Mucosa of descending colon (tissue), 3 donors: Measurements from ENCODE around the gene FSTL4. TPM values are rescaled to one million over a fixed set of nuclear protein-coding genes. Genes with fewer than 3 reads are reported as not detected.

Source experiments
- ATAC-seq: fragments of 200-7000 bp; cut with Tn5 transposase; one replicate; pipeline ENCODE4 v1.9.1; 2020; ENCODE audit warnings: mild to moderate bottlenecking, moderate library complexity
- DNase-seq, 3 donors: peaks; one replicate each; pipeline ENCODE4 v3.0.0-alpha.2; 2020
- H3K36me3 ChIP-seq: fragments of 200-600 bp; one replicate; pipeline ENCODE4 v1.8.0; 2021; ENCODE audit warnings: low read depth, mild to moderate bottlenecking
- H3K4me1 ChIP-seq: fragments of 200-600 bp; one replicate; pipeline ENCODE4 v1.8.0; 2021; ENCODE audit warnings: low read depth, mild to moderate bottlenecking
- H3K4me3 ChIP-seq: fragments of 200-600 bp; one replicate; pipeline ENCODE4 v1.8.0; 2021; ENCODE audit warnings: mild to moderate bottlenecking
- H3K9me3 ChIP-seq: fragments of 200-600 bp; one replicate; pipeline ENCODE4 v1.8.0; 2021; ENCODE audit warnings: mild to moderate bottlenecking
- intact Hi-C, 2 donors: fragments of 100-400 bp; cut with DNase I in 1 of 2; cut with micrococcal nuclease in 1 of 2; formaldehyde crosslinking; loops; one replicate each; pipeline versions ENCODE4 v1.11.0 to v1.11.1; 2022; cut with DNase I, micrococcal nuclease
- total RNA-seq, 3 donors: library from RNA; stranded (reverse); fragmentation: NEBNext Ultra II Directional in 2 of 3; extraction: Animal tissue kit (Norgen Biotek cat#: 25700) in 2 of 3; gene quantifications; one replicate each; pipeline versions ENCODE4 v1.2.1 to v1.2.4, GENCODE V29; 2021 to 2023
- TF ChIP-seq, protein P1 (sequence below): fragments of 200-600 bp; IDR thresholded peaks from one replicate; pipeline ENCODE4 v1.8.0; 2022; ENCODE audit warnings: antibody characterized with exemption, mild to moderate bottlenecking
- donor health status: DM: no; HTN: no; CAD: no; lungs with moderate emphysema.
- donor health status: DM: no; HTN: no; CAD: no.
- donor health status: DM: no; HTN: yes; CAD: no.

The FSTL4 gene
- total RNA-seq, 3 donors from 2014 or later = 0.29 to 0.77 (median 0.57) TPM

GRCh38 chr5:133234911-133235310, 377.4 kb downstream of the FSTL4 start:
- Histone ChIP-seq H3K4me1 (peaks cover 14% of the 10 kb centered on the region), H3K4me3 (no peak overlapping the region), H3K9me3 (no peaks in the 10 kb centered on the region), H3K36me3 (no peaks in the 10 kb centered on the region)
- ATAC-seq (no peak), DNase-seq (no peak)
- intact Hi-C loops = no loop called here
- TF ChIP-seq, protein P1, sequence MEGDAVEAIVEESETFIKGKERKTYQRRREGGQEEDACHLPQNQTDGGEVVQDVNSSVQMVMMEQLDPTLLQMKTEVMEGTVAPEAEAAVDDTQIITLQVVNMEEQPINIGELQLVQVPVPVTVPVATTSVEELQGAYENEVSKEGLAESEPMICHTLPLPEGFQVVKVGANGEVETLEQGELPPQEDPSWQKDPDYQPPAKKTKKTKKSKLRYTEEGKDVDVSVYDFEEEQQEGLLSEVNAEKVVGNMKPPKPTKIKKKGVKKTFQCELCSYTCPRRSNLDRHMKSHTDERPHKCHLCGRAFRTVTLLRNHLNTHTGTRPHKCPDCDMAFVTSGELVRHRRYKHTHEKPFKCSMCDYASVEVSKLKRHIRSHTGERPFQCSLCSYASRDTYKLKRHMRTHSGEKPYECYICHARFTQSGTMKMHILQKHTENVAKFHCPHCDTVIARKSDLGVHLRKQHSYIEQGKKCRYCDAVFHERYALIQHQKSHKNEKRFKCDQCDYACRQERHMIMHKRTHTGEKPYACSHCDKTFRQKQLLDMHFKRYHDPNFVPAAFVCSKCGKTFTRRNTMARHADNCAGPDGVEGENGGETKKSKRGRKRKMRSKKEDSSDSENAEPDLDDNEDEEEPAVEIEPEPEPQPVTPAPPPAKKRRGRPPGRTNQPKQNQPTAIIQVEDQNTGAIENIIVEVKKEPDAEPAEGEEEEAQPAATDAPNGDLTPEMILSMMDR = no peak

DNA sequence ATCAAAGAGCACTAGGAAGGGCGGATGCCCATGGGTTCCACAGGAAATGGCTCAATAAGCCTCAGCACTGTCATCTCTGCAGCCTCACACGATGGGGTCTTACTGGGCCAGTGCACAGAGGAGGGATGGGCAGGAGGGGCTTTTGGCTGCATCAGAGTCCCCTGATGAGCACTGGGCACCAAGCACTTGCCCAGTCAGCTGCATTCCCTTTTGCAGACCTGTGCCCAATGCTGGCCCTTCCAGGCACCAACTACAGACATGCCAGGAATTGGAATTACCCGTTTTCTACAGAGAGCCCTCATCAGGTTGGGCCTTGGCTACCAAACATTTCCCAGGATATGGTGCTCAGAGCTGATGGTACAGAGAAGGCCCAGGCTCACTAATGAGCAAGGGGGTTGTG, 378.1 kb downstream of the FSTL4 start:
- no peaks in the 10 kb centered on the region for H3K36me3 ChIP-seq
- ATAC-seq (no peak), DNase-seq (no peak)
- H3K4me3 ChIP-seq = no peak overlapping the region
- H3K9me3 ChIP-seq = no peaks in the 10 kb centered on the region
- intact Hi-C loops = no loop called here
- peaks cover 14% of the 10 kb centered on the region for H3K4me1 ChIP-seq
- TF ChIP-seq, protein P1 = no peak

- no peaks in the 10 kb centered on the region for H3K36me3 ChIP-seq
- peaks cover 14% of the 10 kb centered on the region for H3K4me1 ChIP-seq
- DNase-seq = no peak
- TF ChIP-seq, protein P1 = no peak
- H3K9me3 ChIP-seq = no peaks in the 10 kb centered on the region
- intact Hi-C loops = no loop called here
- no peak overlapping the region for H3K4me3 ChIP-seq
- ATAC-seq = no peak
These were observed 378.7 kb downstream of the FSTL4 start for GRCh38 chr5:133233616-133234015.

- TF ChIP-seq, protein P1 = no peak
- Histone ChIP-seq H3K9me3 (no peaks in the 10 kb centered on the region), H3K36me3 (no peaks in the 10 kb centered on the region), H3K4me1 (peaks cover 14% of the 10 kb centered on the region), H3K4me3 (no peak overlapping the region)
- intact Hi-C loops = no loop called here
- DNase-seq (no peak), ATAC-seq (peak; percentile 6)
These were observed 379.4 kb downstream of the FSTL4 start for GRCh38 chr5:133232911-133233310.

DNA sequence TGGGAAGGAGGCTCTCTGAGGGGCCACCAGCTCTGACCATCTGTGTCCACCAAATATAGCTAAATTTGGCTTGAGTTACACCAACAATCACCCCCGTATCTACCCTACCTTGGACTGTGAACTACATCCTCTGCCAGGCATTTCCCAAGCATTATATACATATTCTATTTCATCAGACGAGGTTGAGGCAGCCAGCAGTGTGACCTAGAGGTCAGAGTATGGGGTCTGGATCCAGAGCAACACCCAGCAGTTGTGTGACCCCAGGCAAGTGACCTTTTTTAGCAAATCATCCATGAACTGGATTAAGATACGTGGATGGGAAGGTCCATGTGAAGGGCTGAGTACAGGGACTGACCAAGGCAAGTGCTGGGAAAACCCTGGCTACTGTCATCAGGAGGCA, 379.9 kb downstream of the FSTL4 start:
- TF ChIP-seq, protein P1 = no peak
- no peaks in the 10 kb centered on the region for H3K36me3 ChIP-seq
- DNase-seq (no peak), ATAC-seq (peak; percentile 9)
- H3K4me3 ChIP-seq = no peak overlapping the region
- H3K9me3 ChIP-seq = no peaks in the 10 kb centered on the region
- H3K4me1 ChIP-seq = peaks cover 16% of the 10 kb centered on the region
- intact Hi-C loops = no loop called here

DNA sequence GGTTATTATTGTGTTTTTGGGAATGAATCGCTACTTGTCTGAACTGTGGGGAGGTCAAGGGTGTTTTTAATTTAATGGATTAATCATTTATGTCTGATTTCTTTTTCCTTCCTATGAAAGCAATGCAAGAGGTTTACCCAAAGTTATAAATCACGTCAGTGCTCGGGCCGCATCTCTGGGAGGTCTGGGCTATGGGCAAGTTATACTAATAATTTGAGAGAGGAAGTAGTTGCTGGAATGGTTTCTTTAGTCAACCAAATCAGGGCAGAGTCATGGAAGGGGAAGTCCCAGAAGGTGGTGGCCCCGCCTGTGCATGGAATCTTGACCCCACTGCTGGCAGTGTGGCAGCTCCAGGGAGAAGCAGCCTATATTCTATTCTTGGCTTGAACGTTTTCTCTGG, 380.3 kb downstream of the FSTL4 start:
- DNase-seq (peak; percentile 63 to 73 (median 69)), ATAC-seq (peak; percentile 95)
- H3K36me3 ChIP-seq = no peaks in the 10 kb centered on the region
- H3K4me3 ChIP-seq = no peak overlapping the region
- H3K9me3 ChIP-seq = no peaks in the 10 kb centered on the region
- H3K4me1 ChIP-seq = peaks cover 19% of the 10 kb centered on the region
- intact Hi-C loops = no loop called here
- TF ChIP-seq, protein P1 = no peak
